Measurements from ENCODE around the gene RELN. TPM values are rescaled to one million over a fixed set of nuclear protein-coding genes. Genes with fewer than 3 reads are reported as not detected.
A peak's percentile ranks its signal among the peaks of the same experiment; 100 is the strongest.

The RELN gene
- total RNA-seq, 1 experiment from 2014 or later: 4.3 TPM

DNA sequence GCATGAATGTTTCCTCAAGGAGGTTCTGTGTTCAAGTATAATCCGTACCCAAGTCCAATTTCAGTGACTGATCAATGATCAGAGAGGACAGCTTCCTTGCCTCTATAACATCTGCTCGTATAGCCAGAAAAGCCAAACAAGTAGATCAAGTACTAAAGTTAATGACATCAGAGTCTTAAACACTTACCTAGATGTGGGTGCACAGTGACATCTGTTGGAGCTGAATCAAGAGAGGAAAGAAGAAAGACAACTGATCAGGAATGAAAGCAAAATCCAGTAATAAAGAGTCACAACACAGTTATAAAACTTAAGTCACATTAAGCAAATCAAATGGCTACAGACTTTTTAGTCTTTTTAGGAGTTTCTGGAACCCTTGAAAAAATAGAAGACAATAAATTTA, 236.5 kb downstream of the RELN start:
- Mint-ChIP-seq H3K9me3 (ENCODE audit: unreplicated experiment) (no peaks in the 10 kb centered on the region), H3K27me3 (ENCODE audit: insufficient read depth, unreplicated experiment) (no peaks in the 10 kb centered on the region), H3K4me3 (ENCODE audit: unreplicated experiment) (no peak overlapping the region), H3K36me3 (ENCODE audit: insufficient read depth, unreplicated experiment) (no peaks in the 10 kb centered on the region), H3K4me1 (ENCODE audit: low read depth, unreplicated experiment) (no peaks in the 10 kb centered on the region), H3K27ac (ENCODE audit: unreplicated experiment) (no peak overlapping the region)
- ChIA-PET POLR2A (no interaction called here), CTCF (interaction anchor here (0.9 to 1.4 kb wide), 3 partner anchors 179 to 224 kb away, joined by 3 to 4 read pairs (median 4); no protein-coding TSS in a partner anchor)
- Histone ChIP-seq H3K4me3 (ENCODE audit: low read depth, low read length) (no peak overlapping the region), H3K27me3 (replicated peaks; ENCODE audit: control insufficient read depth, insufficient read depth, low read length) (no peaks in the 10 kb centered on the region), H3K36me3 (ENCODE audit: control insufficient read depth, insufficient read depth, low read length) (no peaks in the 10 kb centered on the region), H3K9me3 (no peaks in the 10 kb centered on the region), H3K4me1 (no peaks in the 10 kb centered on the region)
- TF ChIP-seq, protein P1, sequence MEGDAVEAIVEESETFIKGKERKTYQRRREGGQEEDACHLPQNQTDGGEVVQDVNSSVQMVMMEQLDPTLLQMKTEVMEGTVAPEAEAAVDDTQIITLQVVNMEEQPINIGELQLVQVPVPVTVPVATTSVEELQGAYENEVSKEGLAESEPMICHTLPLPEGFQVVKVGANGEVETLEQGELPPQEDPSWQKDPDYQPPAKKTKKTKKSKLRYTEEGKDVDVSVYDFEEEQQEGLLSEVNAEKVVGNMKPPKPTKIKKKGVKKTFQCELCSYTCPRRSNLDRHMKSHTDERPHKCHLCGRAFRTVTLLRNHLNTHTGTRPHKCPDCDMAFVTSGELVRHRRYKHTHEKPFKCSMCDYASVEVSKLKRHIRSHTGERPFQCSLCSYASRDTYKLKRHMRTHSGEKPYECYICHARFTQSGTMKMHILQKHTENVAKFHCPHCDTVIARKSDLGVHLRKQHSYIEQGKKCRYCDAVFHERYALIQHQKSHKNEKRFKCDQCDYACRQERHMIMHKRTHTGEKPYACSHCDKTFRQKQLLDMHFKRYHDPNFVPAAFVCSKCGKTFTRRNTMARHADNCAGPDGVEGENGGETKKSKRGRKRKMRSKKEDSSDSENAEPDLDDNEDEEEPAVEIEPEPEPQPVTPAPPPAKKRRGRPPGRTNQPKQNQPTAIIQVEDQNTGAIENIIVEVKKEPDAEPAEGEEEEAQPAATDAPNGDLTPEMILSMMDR (IDR thresholded peaks at IDR 0.05; ENCODE audit: insufficient read depth in 1 of 2, low read depth in 1 of 2, low read length in 1 of 2, severe bottlenecking in 1 of 2, unreplicated experiment in 1 of 2): peak; percentile 28 to 45
- no TSS peak for BruUV-seq (replicated peaks)
- DNase-seq: peak in 1 of 2 experiments; percentile 32
- intact Hi-C loops (cut with micrococcal nuclease; ENCODE audit: unreplicated experiment): loop anchor here (1.0 to 10.0 kb wide), 4 partner anchors 180 to 402 kb away; partner anchors contain the start of gene SLC26A5

DNA sequence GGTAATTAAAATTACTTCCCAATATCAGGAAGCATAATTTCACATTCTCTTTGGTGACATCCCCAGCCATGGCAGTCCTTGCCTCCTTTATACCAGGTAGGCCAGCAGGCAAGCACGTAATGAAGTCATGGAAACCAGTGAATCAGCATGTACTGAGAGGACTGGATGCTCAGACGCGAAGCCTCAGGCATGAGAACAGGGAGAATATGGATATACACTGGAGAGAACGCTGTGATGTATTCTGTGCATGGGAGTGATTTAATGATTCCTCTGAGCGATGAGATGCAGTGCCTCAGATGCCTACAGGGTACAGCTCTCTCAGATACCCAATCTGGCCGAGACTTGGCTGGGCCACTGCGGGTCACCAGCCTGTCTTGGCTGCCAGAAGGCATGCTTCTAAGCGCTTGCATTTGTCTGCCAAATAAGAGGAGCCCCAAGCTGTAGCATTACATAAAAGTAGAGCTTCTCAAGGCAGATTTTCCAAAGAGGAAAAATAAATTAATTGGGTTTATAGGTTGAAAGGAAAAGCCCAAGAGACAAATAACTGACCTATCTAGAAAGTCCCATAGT, 238.1 kb downstream of the RELN start:
- no peaks in the 10 kb centered on the region for H3K36me3 Mint-ChIP-seq (ENCODE audit: insufficient read depth, unreplicated experiment)
- BruUV-seq (replicated peaks): no TSS peak

DNA sequence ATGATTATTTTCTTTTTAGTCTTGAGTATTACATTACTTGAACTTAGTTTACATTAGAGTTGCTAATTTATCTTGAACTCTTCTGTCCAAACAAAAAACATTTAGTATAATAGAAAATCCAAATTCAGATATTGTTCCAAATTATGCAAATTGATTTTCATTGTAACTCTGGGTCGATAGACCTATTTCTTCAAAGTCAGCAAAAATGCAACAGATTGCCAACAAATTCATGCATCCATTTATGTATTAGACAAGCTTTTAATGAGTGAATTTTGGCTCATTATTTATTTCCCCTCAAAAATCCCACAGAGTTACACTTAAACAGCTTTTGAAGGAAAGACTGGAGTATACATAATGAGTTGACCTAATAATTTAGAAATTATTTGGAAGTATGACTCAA, 240.8 kb downstream of the RELN start:
- no peak for DNase-seq
- Mint-ChIP-seq H3K4me1 (ENCODE audit: low read depth, unreplicated experiment) (no peaks in the 10 kb centered on the region), H3K9me3 (ENCODE audit: unreplicated experiment) (no peaks in the 10 kb centered on the region), H3K4me3 (ENCODE audit: unreplicated experiment) (no peak overlapping the region), H3K27ac (ENCODE audit: unreplicated experiment) (no peak overlapping the region), H3K27me3 (ENCODE audit: insufficient read depth, unreplicated experiment) (no peaks in the 10 kb centered on the region), H3K36me3 (ENCODE audit: insufficient read depth, unreplicated experiment) (no peaks in the 10 kb centered on the region)
- BruUV-seq (replicated peaks): no TSS peak
- Histone ChIP-seq H3K4me1 (no peaks in the 10 kb centered on the region), H3K27me3 (replicated peaks; ENCODE audit: control insufficient read depth, insufficient read depth, low read length) (no peaks in the 10 kb centered on the region), H3K9me3 (no peaks in the 10 kb centered on the region), H3K4me3 (ENCODE audit: low read depth, low read length) (no peak overlapping the region), H3K36me3 (ENCODE audit: control insufficient read depth, insufficient read depth, low read length) (no peaks in the 10 kb centered on the region)
- CTCF ChIA-PET: no interaction called here
- TF ChIP-seq, protein P1 (IDR thresholded peaks at IDR 0.05; ENCODE audit: insufficient read depth in 1 of 2, low read depth in 1 of 2, low read length in 1 of 2, severe bottlenecking in 1 of 2, unreplicated experiment in 1 of 2): no peak
- intact Hi-C loops (cut with micrococcal nuclease; ENCODE audit: unreplicated experiment): no loop called here
- POLR2A ChIA-PET: no interaction called here

More for the DNA sequence above, 238.1 kb downstream of the RELN start:
- TF ChIP-seq, protein P1 (IDR thresholded peaks at IDR 0.05; ENCODE audit: insufficient read depth in 1 of 2, low read depth in 1 of 2, low read length in 1 of 2, severe bottlenecking in 1 of 2, unreplicated experiment in 1 of 2): no peak
- H3K36me3 ChIP-seq (ENCODE audit: control insufficient read depth, insufficient read depth, low read length): no peaks in the 10 kb centered on the region
- H3K9me3 ChIP-seq: no peaks in the 10 kb centered on the region
- H3K4me1 ChIP-seq: no peaks in the 10 kb centered on the region
- H3K27me3 ChIP-seq (replicated peaks; ENCODE audit: control insufficient read depth, insufficient read depth, low read length): no peaks in the 10 kb centered on the region
- Mint-ChIP-seq H3K4me3 (ENCODE audit: unreplicated experiment) (no peak overlapping the region), H3K4me1 (ENCODE audit: low read depth, unreplicated experiment) (no peaks in the 10 kb centered on the region), H3K9me3 (ENCODE audit: unreplicated experiment) (no peaks in the 10 kb centered on the region), H3K27ac (ENCODE audit: unreplicated experiment) (no peak overlapping the region), H3K27me3 (ENCODE audit: insufficient read depth, unreplicated experiment) (no peaks in the 10 kb centered on the region)
- ChIA-PET CTCF (no interaction called here), POLR2A (no interaction called here)
- H3K4me3 ChIP-seq (ENCODE audit: low read depth, low read length): no peak overlapping the region
- DNase-seq: no peak
- intact Hi-C loops (cut with micrococcal nuclease; ENCODE audit: unreplicated experiment): loop anchor here (10.0 kb wide), 2 partner anchors 307 to 403 kb away; partner anchors contain the start of gene SLC26A5
